GM18867 (cell line): ENCODE data around the gene ADGRL1.

ENCODE experiments used
- ATAC-seq: cut with Tn5 transposase; IDR thresholded peaks from one replicate; pipeline ENCODE4 v1.9.1; 2021; ENCODE audit warnings: mild to moderate bottlenecking, moderate library complexity; ENCODE audit not compliant: unreplicated experiment

Gene ADGRL1

GRCh38 chr19:14114854-14115253 lies 91.1 kb downstream of the ADGRL1 start:
- no peak for ATAC-seq

GRCh38 chr19:14114439-14114838 lies 91.5 kb downstream of the ADGRL1 start:
- no peak for ATAC-seq

DNA sequence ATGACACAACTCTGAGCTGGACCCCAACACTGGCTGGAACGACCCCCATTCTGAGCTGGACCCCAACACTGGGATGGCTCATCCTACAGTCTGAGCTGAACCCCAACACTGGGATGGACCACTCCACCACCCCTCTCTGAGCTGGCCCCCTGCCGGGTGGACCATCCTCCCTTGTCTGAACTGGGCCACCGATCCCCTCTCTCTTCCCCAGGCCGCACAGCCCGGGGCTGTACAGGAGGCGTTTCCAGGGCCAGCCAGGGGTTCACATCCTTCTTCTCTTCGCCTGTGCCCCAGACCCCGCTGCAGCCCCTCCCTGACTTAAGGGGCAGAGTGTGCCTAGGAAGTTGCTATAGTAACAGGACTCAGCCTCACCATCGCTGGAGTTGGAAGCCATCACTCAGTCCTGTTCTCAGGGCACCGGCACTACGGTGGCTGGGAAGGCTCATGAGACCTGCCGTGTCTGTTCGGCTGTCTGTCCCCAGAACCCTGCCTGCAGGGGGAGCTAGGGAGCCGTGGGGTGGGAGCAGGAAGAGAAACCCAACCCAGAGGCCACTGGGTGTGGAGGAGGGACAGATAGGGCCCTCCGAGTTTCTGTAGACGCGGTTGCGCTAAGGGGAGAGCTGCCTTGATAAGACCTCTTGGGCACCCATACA lies 92.1 kb downstream of the ADGRL1 start:
- ATAC-seq = no peak

DNA sequence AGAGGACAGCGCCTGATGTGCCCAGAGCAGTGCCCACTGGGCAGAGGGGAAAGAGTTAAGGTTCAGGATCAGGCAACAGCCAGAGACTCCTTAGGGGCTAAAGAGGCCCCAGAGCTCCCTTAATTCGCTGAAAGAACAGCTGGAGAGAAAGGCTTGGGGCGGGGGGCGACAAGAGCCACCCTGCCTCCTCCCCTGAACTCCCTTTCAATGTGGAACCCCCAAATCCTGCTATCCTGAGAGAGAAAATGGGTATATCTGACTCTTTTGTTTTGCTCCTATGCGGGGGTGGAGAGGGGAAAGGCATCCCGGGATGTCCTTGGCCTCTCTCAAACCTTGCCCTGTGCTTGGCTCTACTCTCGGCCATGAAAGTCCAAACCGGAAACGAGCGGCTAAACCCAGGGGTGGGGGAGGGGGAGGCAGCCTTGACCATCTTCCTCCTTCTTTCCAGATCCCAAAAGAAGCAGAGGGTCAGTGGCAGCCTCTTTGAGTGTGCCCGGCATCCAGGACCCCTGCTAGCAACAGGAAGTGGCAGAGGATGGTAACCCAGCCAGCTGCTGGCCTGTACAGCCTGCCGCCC lies 93.1 kb downstream of the ADGRL1 start:
- ATAC-seq = no peak

- ATAC-seq = no peak
Observed at GRCh38 chr19:14112051-14112808, 93.7 kb downstream of the ADGRL1 start.

- no peak for ATAC-seq
Observed at GRCh38 chr19:14111486-14111885, 94.5 kb downstream of the ADGRL1 start.

DNA sequence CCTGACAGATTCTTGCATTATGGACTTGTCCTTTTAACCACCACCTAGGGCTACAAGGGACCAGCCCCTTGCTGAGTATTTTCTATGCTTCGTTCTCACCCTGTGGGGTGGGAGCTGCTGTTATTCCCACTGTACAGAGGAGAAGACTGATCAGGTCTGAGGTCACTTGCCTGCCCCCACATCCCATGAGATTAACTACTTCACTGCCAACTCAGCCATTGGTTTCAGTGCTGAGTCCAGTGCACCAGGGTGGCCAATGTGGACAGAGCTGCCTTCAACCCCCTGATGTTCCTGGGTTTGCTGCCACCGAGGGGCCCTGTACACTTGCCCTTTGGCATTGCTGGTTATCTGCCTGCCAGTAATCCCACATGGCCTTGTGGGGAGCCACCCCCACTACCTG lies 95.3 kb downstream of the ADGRL1 start:
- no peak for ATAC-seq

DNA sequence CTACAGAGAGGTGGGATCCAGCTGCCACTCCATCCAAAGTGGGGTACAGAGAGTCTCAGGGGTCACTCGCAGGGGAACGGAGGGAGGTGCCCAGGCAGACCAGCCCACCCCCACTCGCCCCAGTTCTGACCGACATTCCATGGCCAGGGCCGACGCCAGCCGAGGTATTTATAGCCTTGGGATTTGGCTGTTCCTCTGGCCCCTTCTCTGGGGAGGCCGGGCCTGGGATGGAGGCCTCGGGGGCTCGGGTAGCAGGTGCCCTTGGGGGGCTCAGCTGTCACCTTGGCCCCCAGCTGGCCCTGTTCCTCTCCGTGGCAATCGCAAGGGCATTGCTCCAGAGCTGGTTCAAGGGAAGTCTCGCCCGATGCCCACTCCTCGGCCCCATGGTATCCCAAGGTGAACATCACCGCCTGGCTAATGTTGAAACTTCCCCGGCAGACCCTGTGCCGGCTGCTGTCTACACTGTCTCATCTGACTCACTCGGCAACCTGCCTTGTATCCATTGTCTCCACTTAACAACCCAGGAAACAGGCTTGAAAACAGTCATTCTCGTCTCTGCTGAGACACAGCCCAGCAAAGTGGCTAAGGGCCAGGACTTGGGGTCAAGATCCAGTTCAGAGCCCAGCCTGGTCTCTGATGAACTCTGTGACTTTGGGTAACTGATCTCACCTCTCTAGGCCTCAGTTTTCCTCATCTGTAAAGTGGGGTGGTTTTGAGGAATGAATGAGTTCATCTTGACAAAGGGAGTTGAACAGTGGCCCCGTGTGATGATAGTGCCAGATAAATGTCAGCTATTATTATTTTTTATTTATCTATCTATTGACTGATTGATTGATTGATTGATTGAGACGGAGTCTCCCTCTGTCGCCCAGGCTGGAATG lies 98.1 kb downstream of the ADGRL1 start:
- ATAC-seq = no peak

DNA sequence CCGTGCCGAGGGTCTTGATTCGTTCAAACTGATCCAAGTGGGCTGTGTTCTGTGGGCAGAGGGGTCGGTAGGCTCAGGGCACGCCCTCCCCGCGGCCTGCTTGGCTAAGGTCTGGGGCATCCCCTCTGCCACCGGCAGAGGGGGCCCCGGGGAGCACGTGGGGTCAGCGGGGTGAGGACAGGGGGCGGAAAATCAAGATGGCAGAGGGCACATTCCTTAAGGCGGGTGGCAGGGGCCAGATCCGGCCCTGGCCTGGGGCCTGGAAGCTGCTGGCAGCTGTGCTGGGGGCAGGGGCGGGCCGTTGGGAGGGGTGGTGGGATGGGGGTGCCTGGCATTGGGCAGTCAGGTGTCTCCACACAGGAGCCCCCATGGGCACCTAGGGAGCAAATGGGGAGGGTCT lies 99.1 kb downstream of the ADGRL1 start:
- ATAC-seq = no peak

DNA sequence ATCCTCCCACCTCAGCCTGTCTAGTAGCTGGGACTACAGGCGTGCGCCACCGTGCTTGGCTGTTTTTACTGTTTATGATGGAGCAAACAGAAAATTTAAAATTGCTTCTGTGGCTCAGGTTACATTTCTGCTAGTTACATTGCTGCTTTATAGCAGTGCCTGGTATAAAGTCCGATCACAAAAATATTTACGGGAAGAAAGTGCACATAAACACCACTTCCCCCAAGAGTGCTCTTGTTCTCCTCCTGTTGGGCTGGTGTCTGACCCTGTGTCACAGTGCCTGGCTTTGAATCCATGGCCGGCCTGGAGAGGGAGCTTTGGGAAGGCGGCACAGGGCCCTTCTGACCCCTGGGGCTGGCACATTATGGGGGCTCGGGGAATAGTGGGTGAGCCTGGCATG lies 100.3 kb downstream of the ADGRL1 start:
- ATAC-seq = no peak

DNA sequence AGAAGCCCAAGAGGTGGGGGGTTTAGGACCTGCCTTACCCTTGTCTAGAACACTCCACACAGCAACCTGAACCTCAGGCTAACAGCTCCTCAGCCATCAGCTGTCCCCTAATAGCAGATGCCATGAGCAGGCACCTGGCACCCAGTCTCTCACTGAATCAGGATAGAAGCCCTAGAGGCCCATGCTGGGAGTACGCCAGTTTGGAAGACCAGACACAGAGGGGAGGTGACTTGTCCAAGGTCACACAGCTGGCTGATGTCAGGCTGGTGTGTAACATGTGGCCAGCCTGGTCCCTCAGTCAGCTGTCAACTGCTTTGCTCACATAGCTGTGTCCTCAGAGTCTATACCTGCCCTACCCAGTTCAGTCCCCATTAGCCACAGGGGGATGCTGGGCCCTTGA lies 102.7 kb downstream of the ADGRL1 start:
- no peak for ATAC-seq

GRCh38 chr19:14102756-14103155 lies 103.2 kb downstream of the ADGRL1 start:
- no peak for ATAC-seq

DNA sequence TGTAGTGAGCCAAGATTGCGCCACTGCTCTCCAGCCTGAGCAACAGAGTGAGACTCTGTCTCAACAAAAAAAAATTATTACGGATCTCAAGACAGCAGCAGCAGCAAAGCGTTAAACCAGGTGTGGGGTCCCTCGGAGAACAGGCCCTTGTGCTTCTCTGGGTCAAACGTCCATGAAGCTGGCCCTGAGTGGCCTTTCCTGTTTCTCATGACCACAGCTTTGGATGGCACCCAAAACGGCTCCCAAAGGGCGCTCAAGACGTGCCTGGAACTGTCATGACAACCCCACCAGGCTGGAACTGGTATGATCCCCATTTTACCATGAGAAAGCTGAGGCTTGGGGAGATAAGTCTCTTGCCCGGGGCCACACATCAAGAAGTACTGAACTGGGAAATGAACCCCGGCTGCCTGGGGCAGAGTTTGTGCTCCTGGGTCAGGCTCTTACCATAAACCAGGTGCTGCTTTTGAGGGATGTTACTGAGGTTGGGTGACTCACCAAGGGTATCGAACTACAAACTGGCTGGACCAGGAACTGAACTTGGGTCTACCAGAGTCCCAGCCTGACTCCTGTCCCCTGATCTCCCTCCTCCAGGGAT lies 103.8 kb downstream of the ADGRL1 start:
- no peak for ATAC-seq

GRCh38 chr19:14101003-14101545 lies 104.9 kb downstream of the ADGRL1 start:
- ATAC-seq = no peak
